ENCODE measurements around the gene CCDC150. TPM values are rescaled to one million over a fixed set of nuclear protein-coding genes. Genes with fewer than 3 reads are reported as not detected.

The CCDC150 gene
- total and polyA plus RNA-seq, 8 donors, result 0.29 to 19.8 (median 3.2) TPM; not detected in 1

DNA sequence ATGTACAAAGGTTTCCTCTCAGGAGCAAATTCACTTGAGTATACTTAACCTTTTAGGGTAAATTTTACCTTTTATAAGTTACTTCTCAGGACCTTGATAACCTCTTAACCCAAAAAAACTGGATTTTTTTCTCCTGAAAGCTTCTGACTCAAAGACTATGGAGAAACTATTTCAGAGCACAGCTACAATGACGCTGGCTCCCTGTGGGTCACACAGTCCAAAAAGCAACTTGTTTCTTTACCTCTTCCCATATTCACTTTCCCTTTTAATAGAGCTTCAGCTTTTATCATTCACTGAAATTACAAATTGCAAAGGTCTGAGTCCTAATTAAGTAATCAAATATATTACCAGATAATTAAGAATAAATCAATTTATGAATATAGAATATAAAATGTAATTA lies 127.6 kb downstream of the CCDC150 start:
- no peak for TF ChIP-seq EP300 (IDR thresholded peaks at IDR 0.05)
- TF ChIP-seq, protein P1, sequence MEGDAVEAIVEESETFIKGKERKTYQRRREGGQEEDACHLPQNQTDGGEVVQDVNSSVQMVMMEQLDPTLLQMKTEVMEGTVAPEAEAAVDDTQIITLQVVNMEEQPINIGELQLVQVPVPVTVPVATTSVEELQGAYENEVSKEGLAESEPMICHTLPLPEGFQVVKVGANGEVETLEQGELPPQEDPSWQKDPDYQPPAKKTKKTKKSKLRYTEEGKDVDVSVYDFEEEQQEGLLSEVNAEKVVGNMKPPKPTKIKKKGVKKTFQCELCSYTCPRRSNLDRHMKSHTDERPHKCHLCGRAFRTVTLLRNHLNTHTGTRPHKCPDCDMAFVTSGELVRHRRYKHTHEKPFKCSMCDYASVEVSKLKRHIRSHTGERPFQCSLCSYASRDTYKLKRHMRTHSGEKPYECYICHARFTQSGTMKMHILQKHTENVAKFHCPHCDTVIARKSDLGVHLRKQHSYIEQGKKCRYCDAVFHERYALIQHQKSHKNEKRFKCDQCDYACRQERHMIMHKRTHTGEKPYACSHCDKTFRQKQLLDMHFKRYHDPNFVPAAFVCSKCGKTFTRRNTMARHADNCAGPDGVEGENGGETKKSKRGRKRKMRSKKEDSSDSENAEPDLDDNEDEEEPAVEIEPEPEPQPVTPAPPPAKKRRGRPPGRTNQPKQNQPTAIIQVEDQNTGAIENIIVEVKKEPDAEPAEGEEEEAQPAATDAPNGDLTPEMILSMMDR (IDR thresholded peaks at IDR 0.05), result no peak
- no peak for TF ChIP-seq POLR2A (IDR thresholded peaks at IDR 0.05)
- TF ChIP-seq POLR2AphosphoS5 (IDR thresholded peaks at IDR 0.05), result no peak
- DNase-seq, result no peak
- H3K9me3 ChIP-seq, result no peaks in the 10 kb centered on the region
- WGBS, 5 donors, result 60 to 83% (median 67%) methylated on average over 1 of the region's 1 CpG
- H3K36me3 ChIP-seq, result peaks cover 6 to 97% (median 95%) of the 10 kb centered on the region in 4 donors
- H3K4me1 ChIP-seq, result no peaks in the 10 kb centered on the region
- no peak overlapping the region for H3K4me3 ChIP-seq
- no peak overlapping the region for H3K27ac ChIP-seq
- intact Hi-C loops (cut with DNase I; ENCODE audit: low total_unique reads), result no loop called here
- H3K27me3 ChIP-seq, result no peaks in the 10 kb centered on the region

Small RNAs within 50 kb of the gene (small RNA-seq; reads per million reads assigned to genes)
- 0 reads per million in 4 donors for gene RF00424

Other genes starting within 250 kb of the CCDC150 start
- 10 to 100 TPM in 1 of 5 donors, 1 to 10 TPM in 2, under 1 TPM in 2; under 0.01 to 51.0 (median 5.2) TPM for gene HECW2, start 46.2 kb upstream of the CCDC150 start, total RNA-seq
- 1 to 10 TPM in 1 of 3 donors, under 1 TPM in 2; 0.75 to 1.2 (median 0.76) TPM for gene HECW2, start 46.2 kb upstream of the CCDC150 start, polyA plus RNA-seq
- gene GTF3C3, start 160.0 kb downstream of the CCDC150 start, total RNA-seq, result 10 to 100 TPM in 4 of 5 donors, 1 to 10 TPM in 1; 7.2 to 77.6 (median 74.7) TPM
- 1 to 10 TPM; 6.0 to 7.9 (median 7.2) TPM for gene GTF3C3, start 160.0 kb downstream of the CCDC150 start, polyA plus RNA-seq
- gene C2orf66, start 169.6 kb downstream of the CCDC150 start, total RNA-seq, result not detected
- gene C2orf66, start 169.6 kb downstream of the CCDC150 start, polyA plus RNA-seq, result under 1 TPM in 1 of 3 donors, not detected in 2; 0.05 TPM

All from stomach (tissue), 9 donors.